Measurements from ENCODE around the gene MCM3. TPM values are rescaled to one million over a fixed set of nuclear protein-coding genes. Genes with fewer than 3 reads are reported as not detected.

The MCM3 gene
- total and polyA plus RNA-seq, 2 of the 4 experiments (the other 2 are of a cell fraction): 54.6 to 66.5 TPM

DNA sequence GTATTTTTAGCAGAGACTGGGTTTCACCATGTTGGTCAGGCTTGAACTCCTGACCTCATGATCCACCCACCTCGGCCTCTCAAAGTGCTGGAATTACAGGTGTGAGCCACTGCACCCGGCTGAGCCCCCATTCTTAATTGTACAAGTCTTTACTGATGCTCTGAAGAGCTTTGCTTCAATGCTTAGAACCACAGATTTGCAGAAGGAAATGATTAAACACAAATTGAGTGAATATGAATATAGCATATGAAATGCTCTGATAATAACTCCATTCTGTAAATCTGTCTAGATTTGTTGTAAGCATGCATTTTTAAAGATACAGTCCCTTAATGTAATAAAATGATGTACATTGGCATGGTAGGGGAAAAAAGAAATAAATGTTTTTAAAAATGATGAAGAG, 4.3 kb upstream of the MCM3 start:
- Histone ChIP-seq H3K56ac (ENCODE audit: extremely low read depth, insufficient read depth, low read length) (no peak overlapping the region), H3K9me3 (ENCODE audit: control insufficient read depth, insufficient read depth, low read length) (no peaks in the 10 kb centered on the region), H4K5ac (ENCODE audit: low read depth, low read length) (no peak overlapping the region), H3K27me3 (ENCODE audit: control insufficient read depth, insufficient read depth, low read length) (peaks cover 8% of the 10 kb centered on the region), H2BK120ac (ENCODE audit: low read depth, low read length) (no peak overlapping the region), H2AK5ac (ENCODE audit: low read depth, low read length) (no peak overlapping the region), H3K4me2 (ENCODE audit: low read depth, low read length) (no peak overlapping the region), H4K8ac (ENCODE audit: low read depth in 2 of 2, low read length in 2 of 2) (no peak overlapping the region), H2BK20ac (ENCODE audit: low read depth, low read length) (no peak overlapping the region), H3K4ac (ENCODE audit: low read depth, low read length) (no peak overlapping the region), H4K91ac (ENCODE audit: insufficient read depth, low read depth, low read length) (no peak overlapping the region), H3K9ac (ENCODE audit: low read depth, low read length) (no peak overlapping the region), H3K36me3 (ENCODE audit: control insufficient read depth, insufficient read depth, low read length) (no peaks in the 10 kb centered on the region), H3K18ac (ENCODE audit: low read depth, low read length) (no peak overlapping the region), H3K27ac (ENCODE audit: insufficient read depth, low read length) (no peak overlapping the region), H2BK15ac (ENCODE audit: low read depth, low read length) (no peak overlapping the region), H3K4me1 (ENCODE audit: control insufficient read depth, insufficient read depth, low read length) (no peaks in the 10 kb centered on the region), H2AFZ (replicated peaks; ENCODE audit: low read length, poor library complexity) (no peak overlapping the region), H2AK9ac (replicated peaks; ENCODE audit: low read depth, low read length, poor library complexity) (no peak overlapping the region), H3K23ac (ENCODE audit: low read depth, low read length) (no peak overlapping the region), H4K20me1 (ENCODE audit: insufficient read depth, low read length) (no peaks in the 10 kb centered on the region), H3K9me1 (ENCODE audit: insufficient read depth, low read length) (no peaks in the 10 kb centered on the region), H2BK5ac (ENCODE audit: low read depth, low read length, poor library complexity, severe bottlenecking) (no peak overlapping the region), H3K79me1 (ENCODE audit: low read depth in 1 of 2, low read length in 2 of 2) (peaks cover 0 to 4% of the 10 kb centered on the region in 2 experiments; a peak in 1 of 4 replicates), H3K14ac (replicated peaks; ENCODE audit: low read depth, low read length) (no peak overlapping the region), H3K4me3 (ENCODE audit: insufficient read depth, low read depth, low read length) (no peak overlapping the region)
- ChIA-PET CTCF (interaction anchor here (1.9 kb wide), 1 partner anchor 111 kb away, joined by 4 read pairs; no protein-coding TSS in a partner anchor), POLR2A (ENCODE audit: unreplicated experiment) (no interaction called here)
- DNase-seq (no peak), ATAC-seq (ENCODE audit: low read depth) (no peak)
- intact Hi-C loops (cut with micrococcal nuclease) (no loop called here), in situ Hi-C loops (cut with MboI; ENCODE audit: low sequenced_read_pairs) (loop anchor here (5.0 kb wide), 1 partner anchor 378 kb away; no protein-coding TSS in a partner anchor), dilution Hi-C loops (cut with HindIII; ENCODE audit: low sequenced_read_pairs, unreplicated experiment) (no loop called here)
- no TSS peak for BruUV-seq (replicated peaks)
- no CpG with 5 or more reads among the region's 2 CpGs for WGBS, 2 experiments (ENCODE audit: extremely low coverage in 2 of 2, insufficient read length in 1 of 2)
- TF ChIP-seq MAZ (IDR thresholded peaks at IDR 0.05; ENCODE audit: borderline replicate concordance, low read depth, low read length) (no peak), BHLHE40 (IDR thresholded peaks at IDR 0.05; ENCODE audit: low read depth, low read length) (no peak), MXI1 (IDR thresholded peaks at IDR 0.05; ENCODE audit: borderline replicate concordance, low read depth, low read length) (no peak), CEBPB (IDR thresholded peaks at IDR 0.05; ENCODE audit: low read depth, low read length) (no peak), RCOR1 (IDR thresholded peaks at IDR 0.05; ENCODE audit: insufficient replicate concordance, low read length) (no peak), SMC3 (IDR thresholded peaks at IDR 0.05; ENCODE audit: low read depth, low read length) (no peak), NFE2L2 (IDR thresholded peaks at IDR 0.05; ENCODE audit: low read depth, low read length) (no peak), MAFK (IDR thresholded peaks at IDR 0.05; ENCODE audit: low read depth, low read length) (no peak), RFX5 (IDR thresholded peaks at IDR 0.05; ENCODE audit: low read depth, low read length) (no peak), RAD21 (IDR thresholded peaks at IDR 0.05; ENCODE audit: low read length) (no peak)
- TF ChIP-seq, protein P1, sequence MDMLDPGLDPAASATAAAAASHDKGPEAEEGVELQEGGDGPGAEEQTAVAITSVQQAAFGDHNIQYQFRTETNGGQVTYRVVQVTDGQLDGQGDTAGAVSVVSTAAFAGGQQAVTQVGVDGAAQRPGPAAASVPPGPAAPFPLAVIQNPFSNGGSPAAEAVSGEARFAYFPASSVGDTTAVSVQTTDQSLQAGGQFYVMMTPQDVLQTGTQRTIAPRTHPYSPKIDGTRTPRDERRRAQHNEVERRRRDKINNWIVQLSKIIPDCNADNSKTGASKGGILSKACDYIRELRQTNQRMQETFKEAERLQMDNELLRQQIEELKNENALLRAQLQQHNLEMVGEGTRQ (IDR thresholded peaks at IDR 0.05; ENCODE audit: low read depth, low read length): no peak

Measured in IMR-90 (cell line).